ENCODE data around the gene TRIM44. TPM values are rescaled to one million over a fixed set of nuclear protein-coding genes. Genes with fewer than 3 reads are reported as not detected.
A peak's percentile ranks its signal among the peaks of the same experiment; 100 is the strongest.

The TRIM44 gene
- total and polyA plus RNA-seq, 10 of the 15 experiments (the other 5 are each of a cell fraction or from before 2014, with no cell fraction given): 6.7 to 93.0 (median 27.6) TPM

DNA sequence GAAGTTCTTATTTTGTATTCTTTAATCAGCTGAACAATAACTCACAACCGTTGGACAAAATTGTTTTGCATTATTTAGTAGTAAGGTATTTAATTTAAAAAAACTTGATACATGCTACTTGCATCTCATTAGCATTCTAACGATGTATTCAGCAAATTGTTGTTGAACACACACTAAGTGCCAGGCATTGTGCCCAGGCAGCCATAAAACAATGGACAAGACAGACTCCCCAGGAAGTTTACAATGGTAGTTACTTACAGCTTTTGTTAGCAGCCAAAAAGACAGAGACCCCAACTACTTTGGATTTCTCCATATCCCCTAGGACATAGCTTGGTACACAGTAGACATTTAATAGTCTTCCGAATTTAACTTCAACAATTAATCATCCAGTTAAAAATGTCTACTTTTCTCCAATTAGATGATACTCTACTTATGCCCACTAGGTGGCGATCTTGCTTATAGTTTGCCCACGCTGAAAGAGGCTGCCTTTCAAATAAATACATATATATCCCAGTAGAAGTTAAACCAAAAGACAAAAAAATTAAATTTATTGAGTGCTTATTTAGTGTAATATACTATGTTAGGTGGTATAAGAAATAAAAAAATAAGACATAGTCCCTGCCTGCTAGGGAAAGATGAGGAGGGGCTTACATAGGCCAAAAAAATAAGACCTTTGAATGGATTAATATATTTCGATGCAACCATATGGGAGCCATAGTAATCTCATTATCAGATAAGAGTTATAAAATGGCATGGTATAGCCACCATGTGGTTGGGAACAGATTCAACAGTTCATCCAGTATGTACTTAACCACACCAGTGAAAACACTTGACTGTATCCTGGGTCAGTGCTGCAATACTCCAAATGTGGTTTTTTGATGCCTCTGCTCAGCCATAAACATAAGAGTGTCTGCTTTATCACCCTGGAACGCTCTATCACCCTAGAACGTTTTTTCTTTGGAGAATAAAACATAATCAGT lies 46.4 kb upstream of the TRIM44 start:
- in situ Hi-C loops (cut with MboI) (loop anchor here (5.0 kb wide), 1 partner anchor 651 kb away; no protein-coding TSS in a partner anchor), intact Hi-C loops (cut with micrococcal nuclease; ENCODE audit: unreplicated experiment) (loop anchor here (1.0 to 10.0 kb wide), 10 partner anchors 100 to 650 kb away; partner anchors contain the start of gene LDLRAD3)
- peak; percentile 95 for FAIRE-seq
- Histone ChIP-seq H2AFZ (ENCODE audit: control insufficient read depth, low read depth, low read length) (no peak overlapping the region), H3K36me3 (ENCODE audit: control insufficient read depth in 2 of 2, insufficient read depth in 2 of 2, low read length in 1 of 2) (no peaks in the 10 kb centered on the region), H3K4me1 (ENCODE audit: control insufficient read depth, insufficient read depth, low read length) (peaks cover 8% of the 10 kb centered on the region; the same call in 1 of the 2 replicates), H3K79me2 (ENCODE audit: control insufficient read depth, insufficient read depth, low read length) (peaks cover 6% of the 10 kb centered on the region; the same call in 1 of the 2 replicates), H4K20me1 (ENCODE audit: control insufficient read depth, insufficient read depth) (no peaks in the 10 kb centered on the region), H3K9ac (ENCODE audit: control insufficient read depth, insufficient read depth, low read length) (no peak overlapping the region), H3K4me3 (no peak overlapping the region), H3K27ac (ENCODE audit: control insufficient read depth, insufficient read depth) (no peak overlapping the region), H3K4me2 (ENCODE audit: control insufficient read depth, insufficient read depth) (no peak overlapping the region), H3K27me3 (replicated peaks in 1 of 2; ENCODE audit: control insufficient read depth in 2 of 2, insufficient read depth in 2 of 2, low read length in 1 of 2) (no peaks in the 10 kb centered on the region; a peak in 2 of 4 replicates), H3K9me3 (replicated peaks; ENCODE audit: control insufficient read depth, insufficient read depth, low read length) (no peaks in the 10 kb centered on the region)
- no peak for DNase-seq (ENCODE audit: low read depth, low spot score)
- CTCF ChIA-PET: interaction anchor here (0.6 to 3.6 kb wide), 27 partner anchors 8 to 863 kb away, joined by 3 to 39 read pairs (median 4); no protein-coding TSS in a partner anchor
- SMC1A ChIA-PET (ENCODE audit: uncharacterized antibody, unreplicated experiment): interaction anchor here (0.8 to 3.1 kb wide), 15 partner anchors 10 to 650 kb away, joined by 3 to 18 read pairs (median 3); no protein-coding TSS in a partner anchor
- POLR2A ChIA-PET: interaction anchor here (0.6 kb wide), 1 partner anchor 206 kb away, joined by 3 read pairs; no protein-coding TSS in a partner anchor
- peak; percentile 22 for ATAC-seq
- RAD21 ChIA-PET (ENCODE audit: unreplicated experiment): interaction anchor here (0.6 to 5.0 kb wide), 5 partner anchors 205 to 650 kb away, joined by 3 to 41 read pairs (median 3); no protein-coding TSS in a partner anchor
- TF ChIP-seq SREBF2 (IDR thresholded peaks at IDR 0.05; ENCODE audit: low read length): no peak
- peak; percentile 33; the same call in 1 of the 2 replicates for TF ChIP-seq YY1 (IDR thresholded peaks at IDR 0.05; ENCODE audit: low read depth, low read length)
- TF ChIP-seq SMC3 (IDR thresholded peaks at IDR 0.05; ENCODE audit: borderline replicate concordance, low read length): peak; percentile 87
- TF ChIP-seq RFX5 (IDR thresholded peaks at IDR 0.05; ENCODE audit: low read depth, low read length): no peak
- TF ChIP-seq SP1 (IDR thresholded peaks at IDR 0.05; ENCODE audit: low read depth, low read length): no peak
- TF ChIP-seq RAD21 (IDR thresholded peaks at IDR 0.05; ENCODE audit: insufficient read depth, low read depth, low read length): peak; percentile 94
- TF ChIP-seq CTCF (IDR thresholded peaks at IDR 0.05 in 2 of 3, conservative IDR thresholded peaks at IDR 0.05 in 1 of 3; ENCODE audit: control insufficient read depth in 2 of 3, extremely low read depth in 1 of 3, insufficient read depth in 1 of 3, low read depth in 3 of 3, low read length in 3 of 3): peak; percentile 53 to 75 (median 55); a peak in 4 of 6 replicates
- TF ChIP-seq, protein P1, sequence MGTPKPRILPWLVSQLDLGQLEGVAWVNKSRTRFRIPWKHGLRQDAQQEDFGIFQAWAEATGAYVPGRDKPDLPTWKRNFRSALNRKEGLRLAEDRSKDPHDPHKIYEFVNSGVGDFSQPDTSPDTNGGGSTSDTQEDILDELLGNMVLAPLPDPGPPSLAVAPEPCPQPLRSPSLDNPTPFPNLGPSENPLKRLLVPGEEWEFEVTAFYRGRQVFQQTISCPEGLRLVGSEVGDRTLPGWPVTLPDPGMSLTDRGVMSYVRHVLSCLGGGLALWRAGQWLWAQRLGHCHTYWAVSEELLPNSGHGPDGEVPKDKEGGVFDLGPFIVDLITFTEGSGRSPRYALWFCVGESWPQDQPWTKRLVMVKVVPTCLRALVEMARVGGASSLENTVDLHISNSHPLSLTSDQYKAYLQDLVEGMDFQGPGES (IDR thresholded peaks at IDR 0.05): no peak
- no peak for TF ChIP-seq SIX5 (IDR thresholded peaks at IDR 0.05; ENCODE audit: low read depth, low read length, severe bottlenecking)
- peak; percentile 59; the same call in 1 of the 2 replicates for TF ChIP-seq PKNOX1 (IDR thresholded peaks at IDR 0.05)
- TF ChIP-seq RB1 (IDR thresholded peaks at IDR 0.05; ENCODE audit: borderline replicate concordance): no peak
- no peak for TF ChIP-seq RBBP5 (conservative IDR thresholded peaks at IDR 0.05)
- TF ChIP-seq FOXK2 (IDR thresholded peaks at IDR 0.05): no peak
- TF ChIP-seq ZNF274 (IDR thresholded peaks at IDR 0.05; ENCODE audit: insufficient read depth, insufficient read length): no peak
- no peak for TF ChIP-seq POLR2AphosphoS5 (IDR thresholded peaks at IDR 0.05; ENCODE audit: low read length)
- no peak for TF ChIP-seq CHD4 (IDR thresholded peaks at IDR 0.05)
- no peak for TF ChIP-seq DPF2 (IDR thresholded peaks at IDR 0.05)
- 20% methylated on average over 8 of the region's 8 CpGs for WGBS (ENCODE audit: insufficient coverage, insufficient replicate concordance, low lambda C conversion rate, missing lambda C conversion rate)
- BruUV-seq (replicated peaks): no TSS peak
